ENCODE results near the gene PTPRN2.

- TF ChIP-seq CTCF (IDR thresholded peaks at IDR 0.05) (no peak), POLR2AphosphoS5 (IDR thresholded peaks at IDR 0.05) (no peak), EP300 (IDR thresholded peaks at IDR 0.05) (no peak), POLR2A (IDR thresholded peaks at IDR 0.05) (no peak)
Measured at GRCh38 chr7:158530800-158531609, 56.6 kb downstream of the PTPRN2 start.
